HG03095 (cell line): ENCODE data around the gene BRSK1.

Experiments used
- ATAC-seq: cut with Tn5 transposase; IDR thresholded peaks from one replicate; pipeline ENCODE4 v1.9.1; 2021; ENCODE audit warnings: moderate library complexity; ENCODE audit not compliant: unreplicated experiment

Gene BRSK1

DNA sequence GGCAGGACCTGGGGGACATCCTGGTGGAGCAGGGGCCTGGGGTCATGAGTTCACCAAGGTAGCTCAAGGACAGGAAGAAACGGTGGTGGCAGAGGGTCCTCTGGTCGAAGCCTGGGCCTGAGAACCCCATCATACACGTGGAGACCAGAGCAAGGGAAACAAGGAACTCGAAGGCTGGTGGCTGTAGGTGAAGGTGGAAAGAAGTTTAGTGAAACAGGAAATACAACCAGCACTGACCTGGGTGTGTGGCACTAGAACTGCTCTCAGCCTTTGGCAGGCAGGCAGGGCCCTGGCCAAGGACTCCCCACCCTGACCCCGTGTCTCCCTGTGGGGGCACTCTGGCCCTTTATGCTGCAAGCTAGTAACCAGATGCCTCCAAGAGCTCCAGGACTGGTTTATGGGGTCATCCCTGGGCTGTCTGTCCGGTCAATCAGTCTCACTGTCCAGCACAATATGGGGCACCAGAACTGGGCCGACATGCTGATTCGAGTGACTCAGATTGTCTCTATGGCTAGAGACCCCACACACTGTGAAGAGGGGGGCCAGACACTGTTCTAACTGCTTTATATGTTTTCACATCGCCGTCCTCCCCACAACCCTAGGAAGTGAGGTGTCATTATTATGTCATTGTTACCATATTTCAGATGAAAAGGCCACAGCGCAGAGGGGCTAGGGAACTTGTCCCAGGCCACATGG, 67.0 kb downstream of the BRSK1 start:
- no peak for ATAC-seq

DNA sequence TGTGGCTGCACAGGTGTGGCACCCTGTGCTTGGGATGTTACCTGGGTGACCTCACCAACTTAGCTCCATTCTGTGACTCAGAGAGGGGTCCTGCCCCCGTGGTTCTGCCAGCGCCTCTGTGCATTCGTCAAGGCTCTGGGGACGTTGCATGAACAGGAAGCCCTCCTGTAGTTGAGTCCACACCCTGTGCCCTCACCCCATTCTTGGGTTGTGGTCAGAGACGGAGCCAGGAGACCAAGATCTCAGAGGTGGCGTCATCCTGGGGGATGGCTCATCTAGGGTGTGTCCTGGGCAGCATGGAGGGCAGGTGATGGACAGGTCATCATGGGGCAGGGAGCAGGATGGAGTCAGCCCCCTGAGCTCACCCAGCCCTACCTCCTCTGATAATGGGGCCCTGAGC, 68.2 kb downstream of the BRSK1 start:
- no peak for ATAC-seq

DNA sequence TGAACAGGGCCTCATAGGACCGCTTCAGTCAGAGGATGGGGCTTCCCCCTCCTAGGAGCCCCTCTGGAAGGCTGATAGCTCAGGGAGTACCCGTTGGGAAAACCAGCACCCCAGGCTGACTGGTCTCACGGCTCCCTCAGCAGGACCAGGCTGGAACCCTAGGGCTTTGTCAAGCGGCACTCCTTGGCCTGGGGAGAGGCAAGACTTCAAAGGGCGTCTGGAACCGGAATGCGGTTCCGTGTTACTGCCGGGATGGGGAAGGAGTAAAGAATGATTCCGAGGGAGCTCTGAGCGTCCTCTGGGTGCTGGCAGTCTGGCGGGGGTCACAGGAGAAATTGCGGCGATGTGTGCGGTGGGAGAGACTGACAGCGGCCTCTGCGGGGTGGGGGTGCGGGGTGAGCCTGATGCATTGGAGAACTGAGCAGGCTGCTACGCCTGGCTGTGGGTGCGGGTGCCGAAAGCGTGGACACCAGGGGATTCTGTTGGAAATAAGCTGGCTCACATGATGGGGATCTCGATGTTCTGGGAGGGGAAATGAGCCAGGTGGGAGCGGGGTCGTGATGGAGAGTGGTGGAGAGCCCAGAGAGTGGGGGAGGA, 68.8 kb downstream of the BRSK1 start:
- no peak for ATAC-seq

DNA sequence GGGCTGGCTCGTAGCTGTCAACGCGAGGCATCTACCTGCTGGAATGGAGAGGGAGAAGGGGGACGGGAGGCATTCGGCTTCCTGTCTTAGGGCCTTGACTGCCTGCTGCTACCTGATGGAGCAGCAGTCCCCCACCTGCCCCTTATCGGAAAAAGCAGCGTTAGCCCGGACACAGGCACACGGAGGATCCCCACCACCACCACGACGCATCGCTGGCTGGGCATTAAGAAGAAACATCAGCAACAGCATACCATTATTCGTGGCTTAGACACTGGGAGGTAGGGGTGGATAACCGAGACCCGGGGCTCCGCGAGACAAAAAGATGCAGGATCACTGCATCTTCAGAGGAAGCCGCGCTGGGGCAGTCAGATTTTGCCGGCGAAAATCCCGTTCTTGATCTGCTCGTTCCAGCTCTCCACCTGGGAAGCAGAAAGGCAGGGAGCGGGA, 69.6 kb downstream of the BRSK1 start:
- ATAC-seq = no peak

DNA sequence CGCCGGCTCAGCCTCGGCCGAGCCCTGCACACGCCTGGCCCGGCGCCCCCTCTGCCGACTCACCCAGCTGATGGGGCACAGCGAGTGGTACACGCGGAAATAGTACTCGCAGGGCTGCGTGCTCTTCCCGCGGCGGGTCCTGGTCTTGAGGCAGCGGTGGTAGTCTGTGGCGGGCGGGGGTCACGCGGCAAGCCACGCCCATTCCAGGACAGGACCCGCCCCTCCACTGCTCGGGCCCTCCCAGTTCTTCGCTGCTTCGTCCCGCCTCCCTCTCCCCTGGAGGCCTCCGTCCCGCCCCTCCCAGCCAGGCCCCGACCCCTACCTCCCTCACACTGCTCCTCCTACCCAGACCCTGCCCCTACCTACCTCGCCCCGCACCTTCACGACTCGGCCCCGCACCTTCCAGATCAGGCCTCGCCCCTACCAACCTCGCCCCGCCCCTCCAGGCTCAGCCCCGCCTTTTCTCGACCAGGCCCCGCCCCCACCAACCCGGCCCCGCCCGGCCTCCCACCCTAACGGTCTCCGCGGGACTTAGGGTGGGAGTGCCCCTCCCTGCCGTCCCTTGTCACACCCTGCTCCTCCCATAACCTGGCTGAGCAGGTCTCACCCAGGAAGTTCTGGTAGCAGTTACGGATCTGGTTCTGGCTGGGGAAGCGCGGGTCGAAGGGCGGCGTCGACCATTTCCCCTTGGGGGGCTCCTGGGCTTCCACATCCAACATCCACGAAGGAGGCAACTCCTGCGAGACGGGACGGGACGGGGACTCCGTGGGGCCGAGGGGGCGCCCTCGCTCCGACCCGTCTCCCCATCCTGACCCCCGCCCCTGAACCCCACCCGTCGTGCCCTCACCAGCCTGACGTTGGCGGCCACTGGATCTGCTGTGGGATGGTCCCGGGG, 70.3 kb downstream of the BRSK1 start:
- no peak for ATAC-seq

DNA sequence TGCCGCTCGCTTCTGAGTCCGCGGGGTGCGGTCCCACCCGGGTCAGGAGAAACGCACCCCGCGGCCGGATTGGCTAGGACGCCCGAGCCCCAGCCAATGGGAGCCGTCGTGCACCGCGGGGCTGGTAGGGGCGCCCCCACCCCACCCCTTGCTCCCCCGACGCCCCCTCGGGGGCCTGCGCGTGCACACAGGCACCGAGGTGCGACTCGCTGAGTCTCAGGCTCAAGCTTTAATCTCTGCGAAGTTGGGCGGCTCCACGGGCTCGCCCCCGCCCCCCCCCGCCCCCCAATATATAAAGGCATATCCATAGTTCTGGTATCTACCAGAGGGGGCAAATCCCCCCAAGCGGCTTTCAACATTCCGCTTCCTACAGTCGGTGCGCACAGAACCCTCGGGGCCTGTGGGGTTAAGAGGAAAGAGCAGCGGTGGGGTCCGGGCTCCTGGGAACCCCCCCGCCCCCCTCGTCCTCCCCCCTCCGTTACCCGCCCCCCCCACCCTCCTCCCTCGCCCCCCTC, 71.0 kb downstream of the BRSK1 start, which contains the start of gene COX6B2:
Gene COX6B2 (minus strand): TSS at position 22 of the 515 bp plus-strand sequence. CDS start 198 bp downstream, outside the sequence.
- ATAC-seq = no peak

DNA sequence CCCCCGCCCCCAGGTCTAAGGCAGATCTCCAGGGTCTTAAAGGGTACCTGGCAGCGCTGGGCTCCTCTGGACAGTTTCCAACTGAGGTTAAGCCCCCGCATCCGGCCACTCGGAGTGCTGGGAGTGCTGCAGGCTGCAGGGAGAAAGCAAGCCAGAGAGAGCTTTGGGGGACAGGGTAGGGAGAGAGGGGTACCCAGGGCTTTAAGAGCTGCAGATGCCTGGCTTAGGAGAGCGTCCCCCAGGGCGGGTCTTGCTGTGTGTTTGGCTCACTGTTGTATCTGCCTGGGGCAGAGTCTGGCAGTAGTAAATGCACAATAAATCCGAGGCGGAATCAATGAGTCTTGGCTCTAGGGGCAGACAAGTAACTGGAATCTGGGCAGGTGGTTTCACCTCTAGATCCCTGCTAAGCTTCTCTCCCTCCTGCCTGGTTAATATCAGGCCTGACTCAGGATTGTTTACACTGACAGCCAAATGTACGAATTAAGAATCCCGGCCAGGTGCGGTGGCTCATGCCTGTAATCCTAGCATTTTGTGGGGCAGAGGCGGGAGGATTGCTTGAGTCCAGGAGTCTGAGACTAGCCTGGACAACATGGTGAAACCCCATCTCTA, 71.5 kb downstream of the BRSK1 start:
- ATAC-seq = no peak

DNA sequence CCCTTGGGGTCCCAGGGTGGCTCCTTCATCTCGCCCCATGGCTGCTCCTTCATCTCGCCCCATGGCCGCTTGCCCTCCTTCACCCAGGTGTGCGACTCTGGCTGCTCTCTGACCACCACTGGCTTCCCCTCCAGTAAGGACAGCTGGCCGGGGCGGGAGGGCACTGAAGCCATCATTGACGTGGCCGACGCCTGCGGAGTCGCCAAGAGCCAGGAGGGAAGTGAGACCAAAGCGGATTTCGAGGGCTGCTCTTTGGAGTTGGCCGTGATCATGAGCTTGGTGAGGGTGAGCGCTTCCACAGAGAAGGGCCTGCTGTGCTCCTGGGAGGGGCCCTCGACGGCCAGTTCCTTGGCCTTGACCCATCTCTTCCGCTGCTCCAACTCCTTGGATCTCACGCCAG, 74.7 kb downstream of the BRSK1 start:
- no peak for ATAC-seq

DNA sequence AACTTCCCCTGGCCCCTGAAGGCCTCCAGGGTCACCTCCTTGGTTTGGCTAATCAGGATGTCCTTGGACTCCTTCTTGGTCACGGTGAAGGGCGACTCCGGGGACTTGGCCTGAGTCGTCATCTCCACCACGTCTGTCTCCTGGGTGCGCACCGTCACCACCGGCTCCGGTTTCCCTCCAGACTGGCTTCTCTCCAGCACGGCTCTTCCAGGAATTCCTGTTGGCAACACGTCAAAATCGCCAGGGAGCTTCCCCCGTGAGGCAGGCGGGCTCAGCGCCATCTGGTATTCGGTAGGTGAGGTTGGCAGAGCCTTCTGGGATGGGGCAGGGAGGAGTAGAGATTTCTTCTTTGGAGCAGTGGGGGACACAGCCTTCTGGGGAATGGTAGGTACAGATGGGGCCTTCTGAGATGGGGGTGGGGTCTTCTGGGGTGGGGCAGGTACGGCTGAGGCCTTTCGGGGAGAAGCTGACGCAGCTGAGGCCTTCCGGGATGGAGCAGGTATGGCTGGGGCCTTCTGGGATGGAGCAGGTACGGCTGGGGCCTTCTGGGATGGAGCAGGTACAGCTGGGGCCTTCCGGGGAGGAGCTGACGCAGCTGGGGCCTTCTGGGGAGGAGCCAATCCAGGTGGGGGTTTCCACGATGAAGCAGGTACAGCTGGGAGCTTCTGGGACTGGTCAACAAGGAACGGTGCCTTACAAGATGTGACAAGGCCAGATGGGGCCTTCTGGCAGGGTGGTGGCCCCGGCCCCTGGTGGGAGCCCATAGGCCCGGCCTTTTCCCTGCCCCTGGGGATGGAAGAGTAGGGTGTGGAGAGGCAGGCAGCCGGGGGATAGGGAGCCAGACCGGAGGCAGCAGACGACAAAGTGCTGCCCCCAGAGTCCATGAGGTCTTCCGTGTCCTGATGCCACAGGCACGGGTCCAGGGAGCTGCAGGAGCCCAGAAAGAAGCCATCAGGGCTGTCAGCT, 75.4 kb downstream of the BRSK1 start:
- no peak for ATAC-seq

DNA sequence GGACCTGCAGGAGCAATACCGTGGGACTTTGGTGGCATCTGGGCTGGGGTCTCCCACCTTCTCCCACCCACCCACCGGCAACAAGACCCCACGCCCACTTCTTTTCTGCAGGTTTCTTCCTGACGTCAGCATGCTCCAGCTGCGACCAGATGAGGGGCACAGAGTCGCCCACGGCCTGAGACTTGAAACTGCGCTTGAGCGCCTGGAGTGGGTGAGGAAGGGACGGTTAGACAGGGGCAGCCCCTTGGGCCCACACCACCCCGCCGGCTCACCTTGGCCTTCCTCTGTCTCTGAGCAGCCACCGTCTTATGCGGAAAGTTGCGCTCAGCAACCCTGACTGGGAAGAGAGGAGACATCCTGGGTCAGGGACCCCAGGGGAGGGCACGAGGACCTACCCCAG, 77.1 kb downstream of the BRSK1 start:
- no peak for ATAC-seq
